ENCODE results near the gene CABLES1.

DNA sequence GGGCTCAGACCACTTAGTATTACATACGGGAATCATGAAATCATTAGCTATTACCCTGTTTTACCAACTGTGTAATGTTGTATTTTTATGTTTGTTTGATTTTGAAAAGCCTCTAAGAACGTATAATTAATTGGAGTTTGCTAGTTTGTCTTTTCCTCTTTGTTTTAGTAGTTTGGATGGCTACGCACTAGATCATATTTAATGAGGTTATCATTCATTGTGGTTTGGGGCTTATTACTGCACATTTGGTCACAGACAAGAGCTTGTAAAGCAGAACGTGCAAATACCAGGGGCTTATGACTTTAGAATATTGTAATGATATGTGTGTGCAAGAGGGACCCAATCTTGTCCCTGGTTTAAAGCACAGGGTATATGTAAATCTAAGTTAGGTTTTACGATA lies 10.3 kb downstream of the CABLES1 start:
- no peak for TF ChIP-seq TAF1 (IDR thresholded peaks at IDR 0.05; ENCODE audit: borderline replicate concordance, low read depth, low read length)
- TF ChIP-seq, protein P1, sequence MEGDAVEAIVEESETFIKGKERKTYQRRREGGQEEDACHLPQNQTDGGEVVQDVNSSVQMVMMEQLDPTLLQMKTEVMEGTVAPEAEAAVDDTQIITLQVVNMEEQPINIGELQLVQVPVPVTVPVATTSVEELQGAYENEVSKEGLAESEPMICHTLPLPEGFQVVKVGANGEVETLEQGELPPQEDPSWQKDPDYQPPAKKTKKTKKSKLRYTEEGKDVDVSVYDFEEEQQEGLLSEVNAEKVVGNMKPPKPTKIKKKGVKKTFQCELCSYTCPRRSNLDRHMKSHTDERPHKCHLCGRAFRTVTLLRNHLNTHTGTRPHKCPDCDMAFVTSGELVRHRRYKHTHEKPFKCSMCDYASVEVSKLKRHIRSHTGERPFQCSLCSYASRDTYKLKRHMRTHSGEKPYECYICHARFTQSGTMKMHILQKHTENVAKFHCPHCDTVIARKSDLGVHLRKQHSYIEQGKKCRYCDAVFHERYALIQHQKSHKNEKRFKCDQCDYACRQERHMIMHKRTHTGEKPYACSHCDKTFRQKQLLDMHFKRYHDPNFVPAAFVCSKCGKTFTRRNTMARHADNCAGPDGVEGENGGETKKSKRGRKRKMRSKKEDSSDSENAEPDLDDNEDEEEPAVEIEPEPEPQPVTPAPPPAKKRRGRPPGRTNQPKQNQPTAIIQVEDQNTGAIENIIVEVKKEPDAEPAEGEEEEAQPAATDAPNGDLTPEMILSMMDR (IDR thresholded peaks at IDR 0.05): no peak
- no peak for TF ChIP-seq GABPA (IDR thresholded peaks at IDR 0.05; ENCODE audit: low read depth)
- no peak for TF ChIP-seq SIN3A (IDR thresholded peaks at IDR 0.05; ENCODE audit: borderline replicate concordance, low read depth, low read length)
- no peak for TF ChIP-seq GATA2 (CRISPR knock-in tag; IDR thresholded peaks at IDR 0.05)
- TF ChIP-seq, protein P2, sequence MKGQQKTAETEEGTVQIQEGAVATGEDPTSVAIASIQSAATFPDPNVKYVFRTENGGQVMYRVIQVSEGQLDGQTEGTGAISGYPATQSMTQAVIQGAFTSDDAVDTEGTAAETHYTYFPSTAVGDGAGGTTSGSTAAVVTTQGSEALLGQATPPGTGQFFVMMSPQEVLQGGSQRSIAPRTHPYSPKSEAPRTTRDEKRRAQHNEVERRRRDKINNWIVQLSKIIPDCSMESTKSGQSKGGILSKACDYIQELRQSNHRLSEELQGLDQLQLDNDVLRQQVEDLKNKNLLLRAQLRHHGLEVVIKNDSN (IDR thresholded peaks at IDR 0.05; ENCODE audit: borderline replicate concordance, low read depth): no peak
- TF ChIP-seq, protein P3, sequence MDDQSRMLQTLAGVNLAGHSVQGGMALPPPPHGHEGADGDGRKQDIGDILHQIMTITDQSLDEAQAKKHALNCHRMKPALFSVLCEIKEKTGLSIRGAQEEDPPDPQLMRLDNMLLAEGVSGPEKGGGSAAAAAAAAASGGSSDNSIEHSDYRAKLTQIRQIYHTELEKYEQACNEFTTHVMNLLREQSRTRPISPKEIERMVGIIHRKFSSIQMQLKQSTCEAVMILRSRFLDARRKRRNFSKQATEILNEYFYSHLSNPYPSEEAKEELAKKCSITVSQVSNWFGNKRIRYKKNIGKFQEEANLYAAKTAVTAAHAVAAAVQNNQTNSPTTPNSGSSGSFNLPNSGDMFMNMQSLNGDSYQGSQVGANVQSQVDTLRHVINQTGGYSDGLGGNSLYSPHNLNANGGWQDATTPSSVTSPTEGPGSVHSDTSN (IDR thresholded peaks at IDR 0.05): no peak
- TF ChIP-seq, protein P4, sequence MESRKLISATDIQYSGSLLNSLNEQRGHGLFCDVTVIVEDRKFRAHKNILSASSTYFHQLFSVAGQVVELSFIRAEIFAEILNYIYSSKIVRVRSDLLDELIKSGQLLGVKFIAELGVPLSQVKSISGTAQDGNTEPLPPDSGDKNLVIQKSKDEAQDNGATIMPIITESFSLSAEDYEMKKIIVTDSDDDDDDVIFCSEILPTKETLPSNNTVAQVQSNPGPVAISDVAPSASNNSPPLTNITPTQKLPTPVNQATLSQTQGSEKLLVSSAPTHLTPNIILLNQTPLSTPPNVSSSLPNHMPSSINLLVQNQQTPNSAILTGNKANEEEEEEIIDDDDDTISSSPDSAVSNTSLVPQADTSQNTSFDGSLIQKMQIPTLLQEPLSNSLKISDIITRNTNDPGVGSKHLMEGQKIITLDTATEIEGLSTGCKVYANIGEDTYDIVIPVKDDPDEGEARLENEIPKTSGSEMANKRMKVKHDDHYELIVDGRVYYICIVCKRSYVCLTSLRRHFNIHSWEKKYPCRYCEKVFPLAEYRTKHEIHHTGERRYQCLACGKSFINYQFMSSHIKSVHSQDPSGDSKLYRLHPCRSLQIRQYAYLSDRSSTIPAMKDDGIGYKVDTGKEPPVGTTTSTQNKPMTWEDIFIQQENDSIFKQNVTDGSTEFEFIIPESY (IDR thresholded peaks at IDR 0.05; ENCODE audit: borderline replicate concordance, low read depth): no peak
- TF ChIP-seq, protein P5, sequence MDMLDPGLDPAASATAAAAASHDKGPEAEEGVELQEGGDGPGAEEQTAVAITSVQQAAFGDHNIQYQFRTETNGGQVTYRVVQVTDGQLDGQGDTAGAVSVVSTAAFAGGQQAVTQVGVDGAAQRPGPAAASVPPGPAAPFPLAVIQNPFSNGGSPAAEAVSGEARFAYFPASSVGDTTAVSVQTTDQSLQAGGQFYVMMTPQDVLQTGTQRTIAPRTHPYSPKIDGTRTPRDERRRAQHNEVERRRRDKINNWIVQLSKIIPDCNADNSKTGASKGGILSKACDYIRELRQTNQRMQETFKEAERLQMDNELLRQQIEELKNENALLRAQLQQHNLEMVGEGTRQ (IDR thresholded peaks at IDR 0.05; ENCODE audit: borderline replicate concordance, low read depth, low read length): no peak
- TF ChIP-seq CHD2 (IDR thresholded peaks at IDR 0.05; ENCODE audit: low read length, partially characterized antibody): no peak
- TF ChIP-seq FOSL2 (IDR thresholded peaks at IDR 0.05; ENCODE audit: borderline replicate concordance, low read depth): no peak
- no peak for TF ChIP-seq POLR2AphosphoS5 (IDR thresholded peaks at IDR 0.05; ENCODE audit: low read depth, low read length)
- no peak for TF ChIP-seq EP300 (IDR thresholded peaks at IDR 0.05; ENCODE audit: borderline replicate concordance in 1 of 2, low read depth in 1 of 2, low read length in 1 of 2)
